HG02571 (cell line): Measurements from ENCODE around the gene SEL1L2.

Experiments
- ATAC-seq: cut with Tn5 transposase; IDR thresholded peaks from one replicate; pipeline ENCODE4 v1.9.1; 2021; ENCODE audit warnings: mild to moderate bottlenecking, moderate library complexity; ENCODE audit not compliant: unreplicated experiment

SEL1L2 gene

GRCh38 chr20:13870170-13870748 lies 120.2 kb downstream of the SEL1L2 start:
- no peak for ATAC-seq

- no peak for ATAC-seq
These were observed 122.1 kb downstream of the SEL1L2 start for GRCh38 chr20:13868331-13868730.

GRCh38 chr20:13865791-13866351 lies 124.5 kb downstream of the SEL1L2 start:
- no peak for ATAC-seq

GRCh38 chr20:13865156-13865555 lies 125.3 kb downstream of the SEL1L2 start:
- no peak for ATAC-seq

GRCh38 chr20:13863244-13863643 lies 127.2 kb downstream of the SEL1L2 start:
- ATAC-seq: no peak

- no peak for ATAC-seq
These were observed 128.2 kb downstream of the SEL1L2 start for GRCh38 chr20:13862245-13862644.

- no peak for ATAC-seq
These were observed 131.5 kb downstream of the SEL1L2 start for GRCh38 chr20:13858871-13859270.

- no peak for ATAC-seq
These were observed 132.0 kb downstream of the SEL1L2 start for GRCh38 chr20:13858439-13858838.

GRCh38 chr20:13857961-13858360 lies 132.5 kb downstream of the SEL1L2 start:
- ATAC-seq: no peak

- no peak for ATAC-seq
These were observed 133.1 kb downstream of the SEL1L2 start for GRCh38 chr20:13857304-13857703.

GRCh38 chr20:13856354-13856753 lies 134.1 kb downstream of the SEL1L2 start:
- ATAC-seq: no peak

GRCh38 chr20:13855613-13856012 lies 134.8 kb downstream of the SEL1L2 start:
- no peak for ATAC-seq

- no peak for ATAC-seq
These were observed 138.1 kb downstream of the SEL1L2 start for GRCh38 chr20:13852306-13852705.

- ATAC-seq: no peak
These were observed 139.1 kb downstream of the SEL1L2 start for GRCh38 chr20:13851279-13851678.

- ATAC-seq: no peak
These were observed 146.1 kb downstream of the SEL1L2 start for GRCh38 chr20:13844296-13844695.

GRCh38 chr20:13841206-13841605 lies 149.2 kb downstream of the SEL1L2 start:
- no peak for ATAC-seq

GRCh38 chr20:13840093-13840465 lies 150.3 kb downstream of the SEL1L2 start:
- ATAC-seq: no peak

GRCh38 chr20:13839421-13840092 lies 150.9 kb downstream of the SEL1L2 start:
- no peak for ATAC-seq

GRCh38 chr20:13838664-13839063 lies 151.8 kb downstream of the SEL1L2 start:
- no peak for ATAC-seq

GRCh38 chr20:13831476-13831875 lies 158.9 kb downstream of the SEL1L2 start:
- ATAC-seq: no peak

- ATAC-seq: no peak
These were observed 164.9 kb downstream of the SEL1L2 start for GRCh38 chr20:13825465-13825864.

- no peak for ATAC-seq
These were observed 166.0 kb downstream of the SEL1L2 start for GRCh38 chr20:13824459-13824858.

- ATAC-seq: no peak
These were observed 168.0 kb downstream of the SEL1L2 start for GRCh38 chr20:13822459-13822858.
